Stomach (tissue), 9 donors: ENCODE data around the gene ZFYVE21. TPM values are rescaled to one million over a fixed set of nuclear protein-coding genes. Genes with fewer than 3 reads are reported as not detected.
A peak's percentile ranks its signal among the peaks of the same experiment; 100 is the strongest.

Experiments
- DNase-seq, 2 donors: peaks; one replicate each; pipeline versions ENCODE4 v3.0.0 to v3.0.0-alpha.2; 2013 to 2019
- H3K27ac ChIP-seq, 5 donors: fragments of 200-600 bp in 4 of 5; sonication (generic) in 4 of 5; one replicate each; pipeline ENCODE4 v1.5.1; 2013 to 2019; ENCODE audit warnings: mild to moderate bottlenecking in 1 of 5, moderate library complexity in 1 of 5
- H3K27me3 ChIP-seq, 3 donors: fragments of 200-600 bp; sonication (generic); one replicate each; pipeline ENCODE4 v1.5.1; 2017 to 2019; ENCODE audit warnings: mixed run types in 1 of 3
- H3K36me3 ChIP-seq, 4 donors: fragments of 200-600 bp; sonication (generic); 1 replicate in 3 of 4; 2 replicates in 1 of 4; pipeline ENCODE4 v1.5.1; 2016 to 2019
- H3K4me1 ChIP-seq, 4 donors: fragments of 200-600 bp; sonication (generic); one replicate each; pipeline ENCODE4 v1.5.1; 2016 to 2019
- H3K4me3 ChIP-seq, 4 donors: fragments of 200-600 bp; sonication (generic) in 3 of 4; one replicate each; pipeline ENCODE4 v1.5.1; 2016 to 2019; ENCODE audit warnings: mild to moderate bottlenecking in 1 of 4
- H3K9me3 ChIP-seq, 4 donors: fragments of 200-600 bp; sonication (generic); one replicate each; pipeline ENCODE4 v1.5.1; 2016 to 2019
- CTCF ChIP-seq, 7 experiments: fragments of 450-650 bp in 4 of 7; fragments of 200-600 bp in 3 of 7; sonication (generic) in 3 of 7; IDR thresholded peaks; one replicate each; pipeline ENCODE4 v1.5.1; 2016 to 2019; ENCODE audit warnings: antibody characterized with exemption in 7 of 7, control low read depth in 2 of 7, mild to moderate bottlenecking in 1 of 7
- EP300 ChIP-seq: sonication (generic); formaldehyde crosslinking; IDR thresholded peaks from one replicate; pipeline ENCODE4 v1.6.1; 2017; ENCODE audit warnings: antibody characterized with exemption
- POLR2A ChIP-seq, 4 donors: fragments of 450-650 bp; IDR thresholded peaks; one replicate each; pipeline ENCODE4 v1.6.1; 2016; ENCODE audit warnings: antibody characterized with exemption in 4 of 4, control low read depth in 2 of 4, mild to moderate bottlenecking in 1 of 4, moderate library complexity in 1 of 4
- POLR2AphosphoS5 ChIP-seq, 3 donors: sonication (generic); formaldehyde crosslinking; IDR thresholded peaks; one replicate each; pipeline ENCODE4 v1.6.1; 2016; ENCODE audit warnings: antibody characterized with exemption in 3 of 3
- WGBS, 5 donors: extraction: QIAGEN DNeasy Blood & Tissue Kit in 3 of 5; methylation state at CpG; one replicate each; pipeline versions ENCODE4 v1.1.5 to v1.1.7; 2013 to 2018; 5-methylcytosine and 5-hydroxymethylcytosine counted together
- intact Hi-C: fragments of 100-400 bp; cut with DNase I; formaldehyde crosslinking; loops from one replicate; pipeline ENCODE4 v1.15.1; 2023; ENCODE audit warnings: low total_unique reads
- polyA plus RNA-seq, 3 donors: library from polyadenylated mRNA; stranded (reverse); fragments of 200-250 nt; gene quantifications; one replicate each; pipeline ENCODE4 v1.2.3, GENCODE V29; 2013
- total RNA-seq, 5 donors: library from RNA; depleted of rRNA; stranded (reverse); fragments of >200 nt; gene quantifications; one replicate each; pipeline versions ENCODE4 v1.1.0 to v1.2.3, GENCODE V29; 2014 to 2016
- donor health status: healthy with polysubstance abuse.
- donor health status: Bipolar disorder and iron deficiency.
- donor health status: healthy.

Gene ZFYVE21
- total and polyA plus RNA-seq, 8 donors: 28.0 to 150 (median 72.9) TPM

GRCh38 chr14:103693515-103693914 lies 22.1 kb upstream of the ZFYVE21 start:
- peaks cover 37 to 81% (median 75%) of the 10 kb centered on the region in 4 donors for H3K36me3 ChIP-seq
- H3K27ac ChIP-seq: peak overlapping the region; percentile 48 to 62 (median 54)
- no peaks in the 10 kb centered on the region for H3K27me3 ChIP-seq
- peaks cover 41 to 65% (median 53%) of the 10 kb centered on the region in 4 donors for H3K4me1 ChIP-seq
- intact Hi-C loops: no loop called here
- TF ChIP-seq POLR2A (IDR thresholded peaks at IDR 0.05): no peak
- no peak for TF ChIP-seq EP300
- TF ChIP-seq CTCF (IDR thresholded peaks at IDR 0.05): no peak
- peak in 1 of 3 donors; percentile 56 for TF ChIP-seq POLR2AphosphoS5 (IDR thresholded peaks at IDR 0.05)
- H3K4me3 ChIP-seq: no peak overlapping the region
- 27 to 68% (median 50%) methylated on average over 22 of the region's 22 CpGs for WGBS, 5 donors
- DNase-seq: peak; percentile 86 to 87
- H3K9me3 ChIP-seq: no peaks in the 10 kb centered on the region

- no peak overlapping the region for H3K27ac ChIP-seq
- peaks cover 36 to 77% (median 74%) of the 10 kb centered on the region in 4 donors for H3K36me3 ChIP-seq
- 88 to 94% (median 90%) methylated on average over 20 of the region's 20 CpGs for WGBS, 5 donors
- H3K4me3 ChIP-seq: no peak overlapping the region
- no peak for TF ChIP-seq POLR2AphosphoS5 (IDR thresholded peaks at IDR 0.05)
- no peak for TF ChIP-seq EP300
- TF ChIP-seq POLR2A (IDR thresholded peaks at IDR 0.05): no peak
- no peak for TF ChIP-seq CTCF (IDR thresholded peaks at IDR 0.05)
- H3K4me1 ChIP-seq: peaks cover 46 to 65% (median 58%) of the 10 kb centered on the region in 4 donors
- intact Hi-C loops: no loop called here
- no peak for DNase-seq
- H3K9me3 ChIP-seq: no peaks in the 10 kb centered on the region
- H3K27me3 ChIP-seq: no peaks in the 10 kb centered on the region
Observed at GRCh38 chr14:103694572-103695026, 21.0 kb upstream of the ZFYVE21 start.

- H3K27ac ChIP-seq: peak overlapping the region in 4 of 5 donors; percentile 32 to 71 (median 56)
- H3K9me3 ChIP-seq: no peaks in the 10 kb centered on the region
- TF ChIP-seq POLR2A (IDR thresholded peaks at IDR 0.05) (no peak), CTCF (IDR thresholded peaks at IDR 0.05) (no peak), POLR2AphosphoS5 (IDR thresholded peaks at IDR 0.05) (no peak), EP300 (no peak)
- H3K4me3 ChIP-seq: no peak overlapping the region
- H3K36me3 ChIP-seq: peaks cover 42 to 77% (median 74%) of the 10 kb centered on the region in 4 donors
- peaks cover 44 to 68% (median 59%) of the 10 kb centered on the region in 4 donors for H3K4me1 ChIP-seq
- 60 to 73% (median 68%) methylated on average over 14 of the region's 14 CpGs for WGBS, 5 donors
- no peak for DNase-seq
- no peaks in the 10 kb centered on the region for H3K27me3 ChIP-seq
- intact Hi-C loops: no loop called here
Observed at GRCh38 chr14:103695296-103696069, 20.1 kb upstream of the ZFYVE21 start.

GRCh38 chr14:103696070-103696402 lies 19.6 kb upstream of the ZFYVE21 start:
- WGBS, 5 donors: 49 to 60% (median 57%) methylated on average over 9 to 13 of the region's 13 CpGs
- H3K27ac ChIP-seq: peak overlapping the region in 4 of 5 donors; percentile 42 to 71 (median 68)
- peaks cover 44 to 81% (median 74%) of the 10 kb centered on the region in 4 donors for H3K36me3 ChIP-seq
- DNase-seq: peak in 1 of 2 donors; percentile 42
- H3K4me1 ChIP-seq: peaks cover 44 to 71% (median 59%) of the 10 kb centered on the region in 4 donors
- no peaks in the 10 kb centered on the region for H3K9me3 ChIP-seq
- H3K27me3 ChIP-seq: no peaks in the 10 kb centered on the region
- TF ChIP-seq CTCF (IDR thresholded peaks at IDR 0.05) (no peak), POLR2AphosphoS5 (IDR thresholded peaks at IDR 0.05) (no peak), POLR2A (IDR thresholded peaks at IDR 0.05) (no peak), EP300 (no peak)
- intact Hi-C loops: no loop called here
- H3K4me3 ChIP-seq: no peak overlapping the region
